SK-N-SH treated with all-trans-retinoic acid at 6 μM for 48 hours (cell line): ENCODE results near the gene GCG.

Experiments used
- CREB5 ChIP-seq: fragments of 250-450 bp; sonication (Bioruptor Pico); IDR thresholded peaks from 2 replicates; pipeline ENCODE4 v1.5.1; 2020; ENCODE audit warnings: low read depth, mild to moderate bottlenecking, moderate library complexity
- CSDC2 ChIP-seq: fragments of 250-450 bp; sonication (Bioruptor Pico); IDR thresholded peaks from 2 replicates; pipeline ENCODE4 v1.5.0; 2020; ENCODE audit warnings: mild to moderate bottlenecking, moderate library complexity
- CSRNP3 ChIP-seq: fragments of 250-450 bp; sonication (Bioruptor Pico); IDR thresholded peaks from 2 replicates; pipeline ENCODE4 v1.5.1; 2021; ENCODE audit warnings: mild to moderate bottlenecking, moderate library complexity
- OSR1 ChIP-seq: fragments of 250-450 bp; sonication (Bioruptor Pico); IDR thresholded peaks from 2 replicates; pipeline ENCODE4 v1.8.0; 2022; ENCODE audit warnings: moderate library complexity, mild to moderate bottlenecking, inconsistent platforms
- PATZ1 ChIP-seq: fragments of 250-450 bp; sonication (Bioruptor Pico); IDR thresholded peaks from 2 replicates; pipeline ENCODE4 v1.8.0; 2020; ENCODE audit warnings: mild to moderate bottlenecking, moderate library complexity, borderline replicate concordance
- RARB ChIP-seq: fragments of 250-450 bp; sonication (Bioruptor Pico); IDR thresholded peaks from 2 replicates; pipeline ENCODE4 v1.8.0; 2021; ENCODE audit warnings: mild to moderate bottlenecking, moderate library complexity
- SNAI2 ChIP-seq: fragments of 250-450 bp; sonication (Bioruptor Pico); IDR thresholded peaks from 2 replicates; pipeline ENCODE4 v1.5.0; 2020; ENCODE audit warnings: mild to moderate bottlenecking, moderate library complexity
- TCF4 ChIP-seq: fragments of 250-450 bp; sonication (Bioruptor Pico); IDR thresholded peaks from 2 replicates; pipeline ENCODE4 v1.8.0; 2021; ENCODE audit warnings: mild to moderate bottlenecking, moderate library complexity, borderline replicate concordance
- TOX ChIP-seq: fragments of 250-450 bp; sonication (Bioruptor Pico); IDR thresholded peaks from 2 replicates; pipeline ENCODE4 v1.8.0; 2021; ENCODE audit warnings: mild to moderate bottlenecking, moderate library complexity, borderline replicate concordance
- TSHZ2 ChIP-seq: fragments of 250-450 bp; sonication (Bioruptor Pico); IDR thresholded peaks from 2 replicates; pipeline ENCODE4 v1.5.0; 2020; ENCODE audit warnings: mild to moderate bottlenecking, moderate library complexity
- ZFP30 ChIP-seq: fragments of 450-650 bp; formaldehyde crosslinking; IDR thresholded peaks from 2 replicates; pipeline ENCODE4 v1.5.0; 2022; ENCODE audit warnings: mild to moderate bottlenecking, moderate library complexity
- ZNF70 ChIP-seq: fragments of 450-650 bp; formaldehyde crosslinking; IDR thresholded peaks from 2 replicates; pipeline ENCODE4 v1.5.0; 2020; ENCODE audit warnings: mild to moderate bottlenecking, moderate library complexity

GRCh38 chr2:162200636-162201035 is 48.6 kb upstream of the GCG start:
- TF ChIP-seq CSDC2: no peak
- TF ChIP-seq PATZ1: no peak
- no peak for TF ChIP-seq CREB5 (CRISPR knock-in tag)
- TF ChIP-seq CSRNP3 (CRISPR knock-in tag): no peak
- TF ChIP-seq RARB (CRISPR knock-in tag): no peak
- no peak for TF ChIP-seq SNAI2
- no peak for TF ChIP-seq TOX (CRISPR knock-in tag)
- no peak for TF ChIP-seq OSR1
- TF ChIP-seq ZNF70 (CRISPR knock-in tag): no peak
- TF ChIP-seq ZFP30 (CRISPR knock-in tag): no peak
- TF ChIP-seq TSHZ2 (CRISPR knock-in tag): no peak
- no peak for TF ChIP-seq TCF4 (CRISPR knock-in tag)
